Stimulated activated CD4-positive, alpha-beta T cell treated with anti-CD3 and anti-CD28 coated beads, Interleukin-15, amount 100 ng/mL, for 24 hours (primary cell): ENCODE results near the gene SLC22A16.

Experiments used
- DNase-seq: peaks from one replicate; pipeline ENCODE4 v3.0.0-alpha.2; 2020

SLC22A16 gene

GRCh38 chr6:110399219-110400071 is 77.0 kb downstream of the SLC22A16 start:
- DNase-seq = no peak

- DNase-seq = no peak
These were observed 77.6 kb downstream of the SLC22A16 start for GRCh38 chr6:110398778-110399177.

- DNase-seq = no peak
These were observed 81.2 kb downstream of the SLC22A16 start for GRCh38 chr6:110395221-110395620.

- DNase-seq = no peak
These were observed 82.0 kb downstream of the SLC22A16 start for GRCh38 chr6:110394409-110394808.

GRCh38 chr6:110392727-110393126 is 83.7 kb downstream of the SLC22A16 start:
- DNase-seq = no peak

GRCh38 chr6:110390404-110390803 is 86.0 kb downstream of the SLC22A16 start:
- DNase-seq = no peak

GRCh38 chr6:110389689-110390382 is 86.6 kb downstream of the SLC22A16 start:
- no peak for DNase-seq

GRCh38 chr6:110387986-110388385 is 88.4 kb downstream of the SLC22A16 start:
- no peak for DNase-seq

- DNase-seq = no peak
These were observed 91.0 kb downstream of the SLC22A16 start for GRCh38 chr6:110385458-110385863.

GRCh38 chr6:110378552-110378951 is 97.9 kb downstream of the SLC22A16 start:
- no peak for DNase-seq
